PC-9 (cell line): Measurements from ENCODE around the gene FOXA3.

ENCODE experiments used
- EZH2 ChIP-seq: fragments of 200-600 bp; sonication (generic); IDR thresholded peaks from 2 replicates; pipeline ENCODE4 v1.8.0; 2017; ENCODE audit warnings: antibody characterized with exemption, low read depth
- TF ChIP-seq, protein P1 (sequence below): fragments of 200-600 bp; sonication (generic); conservative IDR thresholded peaks from 2 replicates; pipeline ENCODE4 v1.6.1; 2017; ENCODE audit warnings: mixed run types, antibody characterized with exemption, mild to moderate bottlenecking, moderate library complexity

GRCh38 chr19:45824041-45824471 lies 40.1 kb upstream of the FOXA3 start:
- TF ChIP-seq, protein P1, sequence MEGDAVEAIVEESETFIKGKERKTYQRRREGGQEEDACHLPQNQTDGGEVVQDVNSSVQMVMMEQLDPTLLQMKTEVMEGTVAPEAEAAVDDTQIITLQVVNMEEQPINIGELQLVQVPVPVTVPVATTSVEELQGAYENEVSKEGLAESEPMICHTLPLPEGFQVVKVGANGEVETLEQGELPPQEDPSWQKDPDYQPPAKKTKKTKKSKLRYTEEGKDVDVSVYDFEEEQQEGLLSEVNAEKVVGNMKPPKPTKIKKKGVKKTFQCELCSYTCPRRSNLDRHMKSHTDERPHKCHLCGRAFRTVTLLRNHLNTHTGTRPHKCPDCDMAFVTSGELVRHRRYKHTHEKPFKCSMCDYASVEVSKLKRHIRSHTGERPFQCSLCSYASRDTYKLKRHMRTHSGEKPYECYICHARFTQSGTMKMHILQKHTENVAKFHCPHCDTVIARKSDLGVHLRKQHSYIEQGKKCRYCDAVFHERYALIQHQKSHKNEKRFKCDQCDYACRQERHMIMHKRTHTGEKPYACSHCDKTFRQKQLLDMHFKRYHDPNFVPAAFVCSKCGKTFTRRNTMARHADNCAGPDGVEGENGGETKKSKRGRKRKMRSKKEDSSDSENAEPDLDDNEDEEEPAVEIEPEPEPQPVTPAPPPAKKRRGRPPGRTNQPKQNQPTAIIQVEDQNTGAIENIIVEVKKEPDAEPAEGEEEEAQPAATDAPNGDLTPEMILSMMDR = no peak
- TF ChIP-seq EZH2 = no peak
